A673 (cell line): ENCODE data around the gene TLE7. TPM values are rescaled to one million over a fixed set of nuclear protein-coding genes. Genes with fewer than 3 reads are reported as not detected.

ENCODE experiments used
- BruUV-seq: library from RNA; stranded (reverse); fragments of 400-500 nt; replicated peaks from 2 replicates; lab custom pipeline; 2021; lab: Mats Ljungman, UMichigan
- CTCF ChIA-PET: fragments of 300-600 bp; sonication (Branson Sonifier 250); formaldehyde crosslinking; loops from one replicate; lab custom pipeline; 2022; ENCODE audit warnings: antibody characterized with exemption; lab: Charles Lee
- POLR2A ChIA-PET: fragments of 300-600 bp; sonication (Branson Sonifier 250); formaldehyde crosslinking; loops from one replicate; lab custom pipeline; 2022; ENCODE audit warnings: antibody characterized with exemption; ENCODE audit not compliant: low non-redundant PET; lab: Charles Lee
- DNase-seq: peaks from one replicate; pipeline ENCODE4 v3.0.0-alpha.2; 2015; ENCODE audit warnings: low spot score
- H3K27ac ChIP-seq: fragments of 200-600 bp; sonication (generic); 2 replicates; pipeline ENCODE4 v1.5.1; 2016; ENCODE audit warnings: mixed run types, low read depth, mild to moderate bottlenecking, mixed read lengths, antibody characterized with exemption, low read length; ENCODE audit not compliant: poor library complexity, severe bottlenecking
- H3K27me3 ChIP-seq: fragments of 200-600 bp; sonication (generic); replicated peaks from 2 replicates; pipeline ENCODE4 v1.6.1; 2017; ENCODE audit warnings: mixed run types, low read depth, mild to moderate bottlenecking, mixed read lengths, antibody characterized with exemption, low read length; ENCODE audit not compliant: insufficient read depth, poor library complexity
- H3K36me3 ChIP-seq: fragments of 200-600 bp; sonication (generic); 2 replicates; pipeline ENCODE4 v1.6.1; 2016; ENCODE audit warnings: mixed run types, mild to moderate bottlenecking, mixed read lengths, antibody characterized with exemption, low read length; ENCODE audit not compliant: insufficient read depth, poor library complexity, severe bottlenecking
- H3K4me1 ChIP-seq: fragments of 200-600 bp; sonication (generic); 2 replicates; pipeline ENCODE4 v1.6.1; 2017; ENCODE audit warnings: mixed run types, mild to moderate bottlenecking, mixed read lengths, antibody characterized with exemption, low read length; ENCODE audit not compliant: insufficient read depth, poor library complexity, severe bottlenecking
- H3K4me3 ChIP-seq: fragments of 200-600 bp; sonication (generic); 2 replicates; pipeline ENCODE4 v1.5.1; 2016; ENCODE audit warnings: low read depth, mixed run types, mild to moderate bottlenecking, mixed read lengths, low read length; ENCODE audit not compliant: poor library complexity, severe bottlenecking
- H3K9me3 ChIP-seq: fragments of 200-600 bp; sonication (generic); 2 replicates; pipeline ENCODE4 v1.6.1; 2016; ENCODE audit warnings: mixed run types, low read depth, mild to moderate bottlenecking, mixed read lengths, antibody characterized with exemption, low read length; ENCODE audit not compliant: poor library complexity, severe bottlenecking
- EZH2 ChIP-seq: fragments of 200-600 bp; sonication (generic); IDR thresholded peaks from 2 replicates; pipeline ENCODE4 v1.6.1; 2017; ENCODE audit warnings: borderline replicate concordance, low read depth, mild to moderate bottlenecking, mixed read lengths, antibody characterized with exemption, low read length; ENCODE audit not compliant: poor library complexity, severe bottlenecking
- intact Hi-C: fragments of 100-400 bp; cut with micrococcal nuclease; formaldehyde crosslinking; loops from one replicate; pipeline ENCODE4 v1.10.0; 2022; ENCODE audit not compliant: unreplicated experiment
- total RNA-seq: library from RNA; stranded (reverse); gene quantifications from 2 replicates; pipeline ENCODE4 v1.2.3, GENCODE V29; 2021
- TF ChIP-seq, protein P1 (sequence below): fragments of 300-800, 200-600 bp; sonication (generic); conservative IDR thresholded peaks from 2 replicates; pipeline ENCODE4 v1.5.1; 2017; ENCODE audit warnings: low read depth, mild to moderate bottlenecking, antibody characterized with exemption, low read length, moderate library complexity, mixed read lengths

Gene TLE7
- total RNA-seq, 1 experiment from 2014 or later: not detected

DNA sequence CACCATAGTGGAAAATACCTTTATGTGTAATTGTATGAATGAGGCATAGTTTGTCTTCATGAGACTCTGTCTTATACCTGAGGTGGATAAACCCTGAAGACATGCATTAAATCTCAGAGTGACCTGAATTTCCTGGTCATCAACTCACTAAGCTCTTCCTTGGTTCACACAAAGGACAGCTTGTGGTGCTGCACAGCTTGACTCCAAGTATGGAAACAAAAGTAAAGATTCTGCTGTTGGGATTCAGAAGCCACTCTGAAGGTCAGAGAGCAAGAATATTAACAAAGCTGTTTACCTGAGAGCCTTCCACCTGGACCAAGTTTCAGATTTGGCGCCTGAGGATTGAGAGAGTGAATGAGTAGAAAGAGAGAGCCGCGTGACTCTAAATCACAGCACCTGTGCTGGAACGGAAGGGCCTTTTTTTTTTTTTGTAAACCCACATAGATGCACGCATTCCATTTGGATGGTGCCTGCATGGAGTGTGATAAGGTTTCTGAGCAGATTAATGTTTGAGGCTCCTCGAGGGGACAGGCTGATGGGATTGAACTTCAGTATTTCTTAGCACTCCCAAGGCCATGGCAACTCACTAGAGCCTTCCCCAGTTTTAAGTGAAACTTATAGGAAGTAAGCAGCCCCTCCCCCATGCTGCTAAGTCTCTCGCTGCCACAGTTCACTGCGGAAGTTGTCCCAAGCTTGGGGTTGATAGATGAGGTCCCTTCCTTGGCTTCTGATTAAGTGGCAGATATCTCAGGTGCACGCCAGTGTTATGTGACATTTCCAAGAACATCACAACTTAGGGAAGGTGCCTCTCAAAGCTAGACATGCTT lies 54.6 kb downstream of the TLE7 start:
- Histone ChIP-seq H3K36me3 (no peaks in the 10 kb centered on the region), H3K9me3 (no peaks in the 10 kb centered on the region), H3K27ac (no peak overlapping the region), H3K4me3 (no peak overlapping the region), H3K27me3 (peaks cover 55% of the 10 kb centered on the region), H3K4me1 (no peaks in the 10 kb centered on the region)
- no peak for TF ChIP-seq EZH2
- TF ChIP-seq, protein P1, sequence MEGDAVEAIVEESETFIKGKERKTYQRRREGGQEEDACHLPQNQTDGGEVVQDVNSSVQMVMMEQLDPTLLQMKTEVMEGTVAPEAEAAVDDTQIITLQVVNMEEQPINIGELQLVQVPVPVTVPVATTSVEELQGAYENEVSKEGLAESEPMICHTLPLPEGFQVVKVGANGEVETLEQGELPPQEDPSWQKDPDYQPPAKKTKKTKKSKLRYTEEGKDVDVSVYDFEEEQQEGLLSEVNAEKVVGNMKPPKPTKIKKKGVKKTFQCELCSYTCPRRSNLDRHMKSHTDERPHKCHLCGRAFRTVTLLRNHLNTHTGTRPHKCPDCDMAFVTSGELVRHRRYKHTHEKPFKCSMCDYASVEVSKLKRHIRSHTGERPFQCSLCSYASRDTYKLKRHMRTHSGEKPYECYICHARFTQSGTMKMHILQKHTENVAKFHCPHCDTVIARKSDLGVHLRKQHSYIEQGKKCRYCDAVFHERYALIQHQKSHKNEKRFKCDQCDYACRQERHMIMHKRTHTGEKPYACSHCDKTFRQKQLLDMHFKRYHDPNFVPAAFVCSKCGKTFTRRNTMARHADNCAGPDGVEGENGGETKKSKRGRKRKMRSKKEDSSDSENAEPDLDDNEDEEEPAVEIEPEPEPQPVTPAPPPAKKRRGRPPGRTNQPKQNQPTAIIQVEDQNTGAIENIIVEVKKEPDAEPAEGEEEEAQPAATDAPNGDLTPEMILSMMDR: no peak
- POLR2A ChIA-PET: interaction anchor here (0.8 kb wide), 1 partner anchor 1926 kb away, joined by 6 read pairs; no protein-coding TSS in a partner anchor
- intact Hi-C loops: loop anchor here (10.0 kb wide), 2 partner anchors 58 to 62 kb away; partner anchors contain the start of gene TLE7
- no TSS peak for BruUV-seq
- no peak for DNase-seq
- CTCF ChIA-PET: no interaction called here

DNA sequence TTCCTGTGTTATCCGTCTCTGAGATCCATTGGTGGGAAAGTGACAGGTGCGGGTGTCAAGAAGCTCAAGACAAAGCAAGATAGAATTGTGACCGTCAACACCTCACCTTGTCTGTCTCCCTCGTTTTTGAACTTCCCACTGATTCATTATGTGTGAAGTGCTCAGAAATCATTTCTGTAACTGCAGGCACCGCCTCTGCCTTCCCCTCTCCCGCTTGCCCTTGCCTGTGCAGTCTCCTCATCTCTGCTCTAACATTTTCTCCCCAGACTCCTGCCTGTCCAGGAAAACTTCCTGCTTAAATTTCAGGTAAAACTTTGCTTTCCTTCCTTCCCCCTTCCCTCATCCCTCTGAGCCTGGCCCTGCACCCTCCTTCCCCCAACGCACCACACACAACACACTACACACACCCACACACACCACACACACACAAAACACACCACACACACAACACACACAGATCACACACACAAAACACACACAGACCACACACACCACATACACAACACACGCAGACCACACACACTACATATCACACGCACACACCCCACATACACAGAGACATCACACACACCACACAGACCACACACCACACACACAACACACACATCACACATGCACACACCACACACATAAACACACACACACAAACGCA lies 57.7 kb downstream of the TLE7 start:
- DNase-seq: no peak
- intact Hi-C loops: loop anchor here (10.0 kb wide), 2 partner anchors 59 to 61 kb away; partner anchors contain the start of gene TLE7
- Histone ChIP-seq H3K27ac (no peak overlapping the region), H3K36me3 (no peaks in the 10 kb centered on the region), H3K9me3 (no peaks in the 10 kb centered on the region), H3K27me3 (peaks cover 71% of the 10 kb centered on the region), H3K4me1 (no peaks in the 10 kb centered on the region), H3K4me3 (no peak overlapping the region)
- CTCF ChIA-PET: no interaction called here
- POLR2A ChIA-PET: no interaction called here
- TF ChIP-seq EZH2: no peak
- TF ChIP-seq, protein P1: no peak
- BruUV-seq: no TSS peak

DNA sequence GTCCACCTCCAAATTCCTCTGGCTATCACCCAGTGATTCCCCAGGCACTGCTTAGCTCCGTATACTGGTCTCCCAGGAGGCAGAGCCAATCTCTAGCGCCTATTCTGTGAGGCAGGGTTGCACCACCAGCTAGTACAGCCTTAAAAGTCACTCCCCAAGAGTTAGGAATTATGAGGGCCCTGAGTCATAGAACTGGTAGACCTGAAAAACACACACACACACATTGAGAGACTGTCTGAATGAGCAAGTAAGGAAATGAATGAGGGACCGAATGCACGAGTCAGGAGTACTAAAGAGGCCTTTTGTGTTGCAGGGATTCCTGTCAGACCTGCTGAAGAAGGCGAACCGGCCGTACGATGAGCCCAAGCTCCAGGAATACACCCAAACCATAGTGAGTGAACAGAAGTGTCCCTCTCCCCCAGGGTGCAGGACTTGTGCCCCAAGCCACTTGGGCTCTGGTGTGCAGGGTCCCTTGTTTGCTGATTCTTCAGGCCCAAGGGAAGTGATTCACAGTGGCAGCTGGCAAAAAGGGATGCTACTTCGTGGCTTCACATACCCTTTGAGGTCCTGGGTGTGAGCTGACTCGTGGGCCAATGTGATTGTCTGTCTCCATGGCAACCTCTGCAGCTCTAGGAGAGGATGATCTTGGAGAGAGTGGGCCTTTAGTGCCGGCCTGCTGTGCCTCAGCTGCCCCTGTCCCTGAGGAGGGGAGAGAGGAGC lies 58.6 kb downstream of the TLE7 start:
- POLR2A ChIA-PET: no interaction called here

More for the DNA sequence above, 58.6 kb downstream of the TLE7 start:
- TF ChIP-seq EZH2: no peak
- TF ChIP-seq, protein P1: no peak
- Histone ChIP-seq H3K27ac (no peak overlapping the region), H3K36me3 (no peaks in the 10 kb centered on the region), H3K4me3 (no peak overlapping the region), H3K4me1 (no peaks in the 10 kb centered on the region), H3K27me3 (peaks cover 78% of the 10 kb centered on the region), H3K9me3 (no peaks in the 10 kb centered on the region)
- no peak for DNase-seq
- intact Hi-C loops: loop anchor here (10.0 kb wide), 2 partner anchors 58 to 62 kb away; partner anchors contain the start of gene TLE7
- CTCF ChIA-PET: no interaction called here
- no TSS peak for BruUV-seq
